ENCODE data around the gene CCR4.

GRCh38 chr3:32910954-32911353, 40.5 kb upstream of the CCR4 start:
- TF ChIP-seq CTCF (IDR thresholded peaks at IDR 0.05) (no peak), POLR2A (IDR thresholded peaks at IDR 0.05) (no peak)
